HEK293 (cell line): ENCODE data around the gene ELL2.

Experiments used
- HOXA7 ChIP-seq: sonication (generic); formaldehyde crosslinking; IDR thresholded peaks from 2 replicates; pipeline ENCODE4 v1.8.1; 2022; ENCODE audit warnings: missing genetic modification reagents, borderline replicate concordance
- MYNN ChIP-seq: fragments of 450-650 bp; formaldehyde crosslinking; IDR thresholded peaks from 2 replicates; pipeline ENCODE4 v1.5.1; 2016; ENCODE audit warnings: missing biosample characterization, missing genetic modification characterization, borderline replicate concordance
- ZBTB17 ChIP-seq: fragments of 450-650 bp; formaldehyde crosslinking; IDR thresholded peaks from 2 replicates; pipeline ENCODE4 v1.5.1; 2016; ENCODE audit warnings: missing biosample characterization, missing genetic modification characterization
- ZNF354C ChIP-seq: fragments of 450-650 bp; formaldehyde crosslinking; IDR thresholded peaks from 2 replicates; pipeline ENCODE4 v1.5.1; 2016; ENCODE audit warnings: missing biosample characterization, missing genetic modification characterization, low read depth, borderline replicate concordance
- ZNF549 ChIP-seq: fragments of 450-650 bp; IDR thresholded peaks from 2 replicates; pipeline ENCODE4 v1.5.1; 2018; ENCODE audit warnings: missing biosample characterization, missing genetic modification characterization, mild to moderate bottlenecking, inconsistent platforms, moderate library complexity
- TF ChIP-seq, protein P1 (sequence below): fragments of 450-650 bp; formaldehyde crosslinking; IDR thresholded peaks from 2 replicates; pipeline ENCODE4 v1.5.1; 2016; ENCODE audit warnings: missing biosample characterization, missing genetic modification characterization, borderline replicate concordance
- TF ChIP-seq, protein P2 (sequence below): fragments of 450-650 bp; formaldehyde crosslinking; optimal IDR thresholded peaks from 2 replicates; pipeline ENCODE3; 2016; ENCODE audit warnings: missing biosample characterization, mild to moderate bottlenecking, missing genetic modification characterization

DNA sequence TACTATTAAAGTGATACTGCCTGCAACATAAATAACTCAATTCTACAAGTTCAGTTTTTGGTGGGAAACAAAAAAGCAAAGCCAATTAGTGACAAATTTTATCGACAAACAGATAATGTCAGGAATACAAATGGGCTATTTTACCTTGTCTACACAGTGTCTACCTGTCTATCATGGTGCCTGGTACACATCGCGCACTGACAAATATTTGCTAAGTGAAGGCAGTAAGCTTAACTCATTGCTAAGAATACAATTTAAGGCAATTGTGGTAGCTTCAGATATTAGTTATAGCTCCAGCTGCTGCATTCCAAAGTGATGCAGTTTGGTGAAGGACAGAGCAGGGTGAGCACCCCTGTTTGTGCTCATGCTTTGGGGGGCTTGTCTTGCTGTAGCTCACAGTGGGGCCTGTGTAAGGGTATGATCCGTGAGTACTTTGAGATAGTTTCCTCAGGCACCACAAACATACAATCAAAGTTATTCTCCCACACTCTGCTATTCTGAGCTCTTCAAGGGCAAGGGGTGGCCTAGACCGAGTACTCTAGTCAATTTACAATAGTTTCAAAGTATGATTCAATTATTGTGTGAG, 24.7 kb downstream of the ELL2 start:
- TF ChIP-seq ZNF549 (no peak), ZNF354C (tag by site-specific recombination) (no peak), ZBTB17 (tag by site-specific recombination) (no peak), MYNN (tag by site-specific recombination) (no peak), HOXA7 (no peak)
- TF ChIP-seq, protein P1, sequence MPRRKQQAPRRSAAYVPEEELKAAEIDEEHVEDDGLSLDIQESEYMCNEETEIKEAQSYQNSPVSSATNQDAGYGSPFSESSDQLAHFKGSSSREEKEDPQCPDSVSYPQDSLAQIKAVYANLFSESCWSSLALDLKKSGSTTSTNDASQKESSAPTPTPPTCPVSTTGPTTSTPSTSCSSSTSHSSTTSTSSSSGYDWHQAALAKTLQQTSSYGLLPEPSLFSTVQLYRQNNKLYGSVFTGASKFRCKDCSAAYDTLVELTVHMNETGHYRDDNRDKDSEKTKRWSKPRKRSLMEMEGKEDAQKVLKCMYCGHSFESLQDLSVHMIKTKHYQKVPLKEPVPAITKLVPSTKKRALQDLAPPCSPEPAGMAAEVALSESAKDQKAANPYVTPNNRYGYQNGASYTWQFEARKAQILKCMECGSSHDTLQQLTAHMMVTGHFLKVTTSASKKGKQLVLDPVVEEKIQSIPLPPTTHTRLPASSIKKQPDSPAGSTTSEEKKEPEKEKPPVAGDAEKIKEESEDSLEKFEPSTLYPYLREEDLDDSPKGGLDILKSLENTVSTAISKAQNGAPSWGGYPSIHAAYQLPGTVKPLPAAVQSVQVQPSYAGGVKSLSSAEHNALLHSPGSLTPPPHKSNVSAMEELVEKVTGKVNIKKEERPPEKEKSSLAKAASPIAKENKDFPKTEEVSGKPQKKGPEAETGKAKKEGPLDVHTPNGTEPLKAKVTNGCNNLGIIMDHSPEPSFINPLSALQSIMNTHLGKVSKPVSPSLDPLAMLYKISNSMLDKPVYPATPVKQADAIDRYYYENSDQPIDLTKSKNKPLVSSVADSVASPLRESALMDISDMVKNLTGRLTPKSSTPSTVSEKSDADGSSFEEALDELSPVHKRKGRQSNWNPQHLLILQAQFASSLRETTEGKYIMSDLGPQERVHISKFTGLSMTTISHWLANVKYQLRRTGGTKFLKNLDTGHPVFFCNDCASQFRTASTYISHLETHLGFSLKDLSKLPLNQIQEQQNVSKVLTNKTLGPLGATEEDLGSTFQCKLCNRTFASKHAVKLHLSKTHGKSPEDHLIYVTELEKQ (tag by site-specific recombination): no peak
- TF ChIP-seq, protein P2, sequence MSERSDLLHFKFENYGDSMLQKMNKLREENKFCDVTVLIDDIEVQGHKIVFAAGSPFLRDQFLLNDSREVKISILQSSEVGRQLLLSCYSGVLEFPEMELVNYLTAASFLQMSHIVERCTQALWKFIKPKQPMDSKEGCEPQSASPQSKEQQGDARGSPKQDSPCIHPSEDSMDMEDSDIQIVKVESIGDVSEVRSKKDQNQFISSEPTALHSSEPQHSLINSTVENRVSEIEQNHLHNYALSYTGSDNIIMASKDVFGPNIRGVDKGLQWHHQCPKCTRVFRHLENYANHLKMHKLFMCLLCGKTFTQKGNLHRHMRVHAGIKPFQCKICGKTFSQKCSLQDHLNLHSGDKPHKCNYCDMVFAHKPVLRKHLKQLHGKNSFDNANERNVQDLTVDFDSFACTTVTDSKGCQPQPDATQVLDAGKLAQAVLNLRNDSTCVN (tag by site-specific recombination): no peak
